Mesodermal cell (in vitro differentiated cells): Measurements from ENCODE around the gene HIVEP1.

ENCODE experiments used
- H3K27ac ChIP-seq: 2 replicates; pipeline ENCODE4 v1.7.0; 2013; ENCODE audit warnings: mild to moderate bottlenecking, low read depth, low read length, moderate library complexity; ENCODE audit not compliant: severe bottlenecking
- H3K36me3 ChIP-seq: 2 replicates; pipeline ENCODE4 v1.7.1; 2013; ENCODE audit warnings: mild to moderate bottlenecking, low read length, moderate library complexity; ENCODE audit not compliant: control insufficient read depth, insufficient read depth
- H3K4me1 ChIP-seq: one replicate; pipeline ENCODE4 v1.7.1; 2013; ENCODE audit warnings: mild to moderate bottlenecking, low read length; ENCODE audit not compliant: insufficient read depth, control insufficient read depth, poor library complexity, severe bottlenecking
- H3K4me3 ChIP-seq: 2 replicates; pipeline ENCODE4 v1.7.0; 2013; ENCODE audit warnings: low read length, control low read depth, mild to moderate bottlenecking; ENCODE audit not compliant: insufficient read depth, poor library complexity, severe bottlenecking; ENCODE audit errors: extremely low read depth
- H3K9me3 ChIP-seq: 2 replicates; pipeline ENCODE4 v1.7.1; 2013; ENCODE audit warnings: mild to moderate bottlenecking, low read length, moderate library complexity; ENCODE audit not compliant: control insufficient read depth
- WGBS, 2 experiments: methylation state at CpG; one replicate each; pipeline ENCODE4 v1.1.5; 2013; ENCODE audit warnings: missing lambda C conversion rate in 2 of 2; ENCODE audit not compliant: insufficient coverage in 2 of 2; 5-methylcytosine and 5-hydroxymethylcytosine counted together

Gene HIVEP1

DNA sequence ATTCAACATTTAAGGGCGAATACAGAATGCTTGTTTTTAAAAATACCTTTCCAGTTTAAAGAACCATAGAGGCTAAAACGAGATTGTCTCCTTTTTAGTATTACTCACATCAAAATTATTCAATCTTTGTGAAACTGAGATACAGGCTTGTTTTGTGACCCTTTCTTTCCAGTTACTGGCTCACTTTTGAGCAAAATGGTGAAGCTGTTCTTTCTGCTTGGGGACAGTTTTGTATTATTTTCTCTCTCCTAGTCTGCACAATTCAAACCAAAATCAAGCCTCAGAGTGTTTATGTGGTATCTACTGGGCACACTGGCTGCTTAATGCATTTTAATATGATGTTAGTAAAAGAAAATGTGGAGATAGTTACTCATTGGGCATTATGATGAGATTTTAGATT is 36.5 kb downstream of the HIVEP1 start:
- H3K9me3 ChIP-seq = no peaks in the 10 kb centered on the region
- no peak overlapping the region for H3K4me3 ChIP-seq
- H3K27ac ChIP-seq = no peak overlapping the region
- peaks cover 2% of the 10 kb centered on the region for H3K4me1 ChIP-seq
- 100% methylated on average over 1 of the region's 2 CpGs; no CpG with 5 or more reads in 1 of the 2 experiments for WGBS, 2 experiments
- peaks cover 5% of the 10 kb centered on the region for H3K36me3 ChIP-seq

DNA sequence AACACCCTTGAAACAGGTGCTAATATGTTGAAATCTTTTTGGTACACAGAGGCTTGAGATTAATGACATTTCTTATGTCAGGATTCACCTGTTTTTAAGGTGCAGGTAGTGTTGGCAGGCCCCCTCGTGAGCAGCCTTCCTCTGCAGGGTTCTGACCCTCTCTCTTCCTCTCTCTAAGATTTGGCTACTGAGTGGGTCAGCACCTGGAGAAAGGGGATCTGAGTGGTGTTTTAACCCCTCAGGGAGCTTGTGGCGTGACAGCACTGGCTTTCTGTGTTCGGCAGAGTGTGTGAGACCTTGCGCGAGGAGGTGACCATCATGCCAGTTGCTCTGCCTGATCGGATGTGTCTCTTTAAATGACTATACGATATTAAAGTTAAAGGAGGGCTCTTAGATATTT is 37.1 kb downstream of the HIVEP1 start:
- 90 to 95% methylated on average over 5 to 6 of the region's 7 CpGs for WGBS, 2 experiments
- H3K4me1 ChIP-seq = peaks cover 2% of the 10 kb centered on the region
- H3K27ac ChIP-seq = no peak overlapping the region
- H3K36me3 ChIP-seq = peaks cover 5% of the 10 kb centered on the region
- H3K4me3 ChIP-seq = no peak overlapping the region
- H3K9me3 ChIP-seq = no peaks in the 10 kb centered on the region

DNA sequence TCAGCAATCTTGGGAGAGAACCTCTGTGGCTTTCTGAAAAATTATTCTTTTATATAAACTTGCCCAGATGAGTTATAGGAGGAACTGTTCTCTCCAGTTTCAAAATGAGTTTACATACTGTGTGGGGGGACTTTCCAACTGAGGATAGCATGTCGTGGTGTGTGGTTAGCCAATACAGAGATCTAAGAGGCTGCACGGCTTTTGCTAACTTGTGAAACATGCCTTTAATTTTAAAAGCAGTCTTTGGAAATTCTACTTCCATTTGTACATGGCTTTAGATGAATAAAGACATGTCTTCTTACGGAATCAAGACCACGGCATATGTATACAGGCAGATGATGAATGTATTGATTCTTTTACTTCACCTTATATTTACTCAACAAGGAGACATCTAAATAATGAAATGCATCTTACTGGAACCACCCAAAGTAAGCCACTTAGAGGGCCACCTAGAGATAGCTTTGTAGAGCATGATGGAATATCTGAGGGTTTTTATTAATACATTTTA is 39.8 kb downstream of the HIVEP1 start:
- Histone ChIP-seq H3K4me3 (no peak overlapping the region), H3K4me1 (no peaks in the 10 kb centered on the region), H3K27ac (no peak overlapping the region), H3K36me3 (peaks cover 5% of the 10 kb centered on the region), H3K9me3 (no peaks in the 10 kb centered on the region)
- 100% methylated on average over 1 of the region's 4 CpGs; no CpG with 5 or more reads in 1 of the 2 experiments for WGBS, 2 experiments

DNA sequence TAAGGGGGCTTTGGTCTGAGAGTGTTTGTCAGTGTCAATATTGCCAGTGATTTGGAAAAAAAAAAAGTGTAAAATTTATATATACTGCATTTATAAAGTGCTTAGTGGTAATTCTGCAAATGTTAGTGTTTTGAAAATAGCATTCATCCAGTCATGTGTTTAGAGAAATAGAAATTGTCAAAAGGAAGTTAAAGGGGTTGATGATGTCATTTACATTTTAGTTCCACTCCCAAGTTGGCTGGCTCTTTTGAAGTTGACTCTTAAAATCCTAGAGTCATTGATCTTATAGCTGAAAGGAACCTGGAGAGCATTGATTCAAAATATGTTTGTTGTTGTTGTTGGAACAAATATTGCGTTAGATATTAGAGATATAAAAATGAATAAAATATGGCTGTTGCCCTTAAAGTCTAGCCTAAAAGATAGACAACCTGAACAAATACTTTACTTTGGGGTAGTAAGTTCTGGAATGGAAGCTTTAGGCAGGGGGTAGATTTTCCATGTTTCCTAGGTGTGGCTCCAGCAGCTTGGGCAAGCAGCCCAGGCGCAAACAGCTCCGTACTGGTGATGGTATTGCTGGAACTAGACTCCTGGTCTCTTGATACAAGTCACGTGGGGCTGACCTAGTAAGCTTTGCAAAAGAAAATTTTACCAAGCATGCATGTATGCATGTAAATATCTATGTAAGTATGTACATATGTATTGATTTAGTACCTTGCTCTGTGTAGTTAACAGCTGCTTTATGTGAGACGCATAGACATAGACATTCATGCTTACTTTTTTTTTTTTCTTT is 46.3 kb downstream of the HIVEP1 start:
- Histone ChIP-seq H3K36me3 (no peaks in the 10 kb centered on the region), H3K4me1 (peaks cover 3% of the 10 kb centered on the region), H3K9me3 (no peaks in the 10 kb centered on the region), H3K27ac (no peak overlapping the region), H3K4me3 (no peak overlapping the region)
- WGBS, 2 experiments = 96 to 100% methylated on average over 3 of the region's 5 CpGs

DNA sequence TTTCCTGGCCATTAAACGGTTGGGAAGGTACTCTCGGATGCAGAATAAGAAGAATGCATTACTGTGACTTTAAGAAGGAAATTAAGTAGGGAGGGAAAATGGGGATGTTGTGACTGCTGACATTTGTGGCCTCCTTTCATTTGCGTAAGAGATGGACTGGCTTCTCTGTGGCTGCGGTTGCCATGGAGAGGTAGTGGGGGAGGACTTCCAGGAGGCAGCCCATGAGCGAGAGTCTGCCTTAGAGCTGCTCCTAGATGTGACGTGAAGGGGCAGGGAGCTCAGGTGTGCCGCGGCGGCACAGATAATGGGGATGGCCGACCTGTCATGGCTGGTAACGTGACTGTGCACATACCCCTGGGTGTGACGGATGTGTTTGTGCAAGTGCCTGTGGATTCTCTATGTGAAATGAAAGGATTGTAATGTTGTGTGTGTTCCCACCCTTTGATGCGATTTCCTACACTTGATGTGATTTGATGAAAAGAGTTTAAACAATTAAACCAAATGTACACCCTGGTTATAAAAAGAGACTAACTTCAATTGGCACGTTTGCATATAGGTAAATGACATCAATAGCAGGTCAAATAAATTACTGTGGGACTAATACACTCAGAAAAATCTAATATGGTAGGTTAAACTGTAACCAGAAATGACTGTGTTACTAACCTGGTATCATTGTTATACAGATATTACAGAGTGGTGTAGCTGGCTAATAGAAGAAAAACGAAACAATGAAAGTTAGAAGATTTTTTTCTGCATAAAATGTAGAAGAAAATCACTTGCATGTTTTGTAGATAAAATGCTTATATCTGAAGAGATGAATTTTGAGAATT is 48.9 kb downstream of the HIVEP1 start:
- Histone ChIP-seq H3K27ac (no peak overlapping the region), H3K9me3 (no peaks in the 10 kb centered on the region), H3K4me3 (no peak overlapping the region), H3K4me1 (peaks cover 6% of the 10 kb centered on the region), H3K36me3 (peaks cover 3% of the 10 kb centered on the region)
- WGBS, 2 experiments = 42 to 45% methylated on average over 10 to 14 of the region's 15 CpGs

DNA sequence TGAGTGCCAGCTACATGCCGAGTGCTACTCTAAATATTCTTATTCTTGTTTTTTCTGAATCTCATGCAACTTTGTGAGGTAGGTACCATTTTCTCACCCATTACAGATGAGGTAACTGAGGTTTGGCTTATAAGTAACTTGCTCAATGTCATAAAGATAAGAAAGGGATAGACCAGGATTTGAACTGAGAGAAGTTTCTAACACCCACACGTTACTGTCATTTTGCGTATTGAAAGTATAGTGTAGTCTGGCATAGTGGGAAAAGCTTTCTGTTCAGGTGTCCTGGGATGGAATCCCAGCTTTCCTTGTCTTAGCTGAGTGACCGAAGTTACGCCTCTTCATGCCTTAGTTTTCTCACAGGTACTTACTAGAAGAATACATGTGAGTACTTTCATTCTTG is 50.5 kb downstream of the HIVEP1 start:
- 80 to 94% methylated on average over 1 to 2 of the region's 5 CpGs for WGBS, 2 experiments
- no peak overlapping the region for H3K27ac ChIP-seq
- peaks cover 6% of the 10 kb centered on the region for H3K4me1 ChIP-seq
- no peaks in the 10 kb centered on the region for H3K9me3 ChIP-seq
- H3K36me3 ChIP-seq = peaks cover 3% of the 10 kb centered on the region
- no peak overlapping the region for H3K4me3 ChIP-seq

DNA sequence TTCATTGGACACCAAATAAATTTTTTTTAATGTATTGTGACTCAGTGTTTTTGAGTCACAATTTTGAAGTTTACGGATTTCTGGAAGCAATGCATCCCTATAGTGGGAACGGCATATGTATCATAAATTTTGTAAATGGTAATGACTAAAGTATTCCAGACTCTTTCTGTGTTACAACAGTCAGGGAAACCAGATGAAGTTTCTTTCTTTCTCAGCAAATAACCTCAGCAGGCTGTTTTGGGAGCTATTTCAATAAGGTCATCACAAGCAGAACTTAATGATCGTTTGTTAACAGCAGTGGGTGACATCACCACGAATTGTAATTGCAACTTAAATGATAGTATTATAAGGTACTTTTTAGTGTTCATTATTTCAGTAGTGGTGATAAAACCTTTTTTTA is 52.0 kb downstream of the HIVEP1 start:
- Histone ChIP-seq H3K36me3 (peaks cover 3% of the 10 kb centered on the region), H3K9me3 (no peaks in the 10 kb centered on the region), H3K27ac (no peak overlapping the region), H3K4me3 (no peak overlapping the region), H3K4me1 (peaks cover 6% of the 10 kb centered on the region)
- 100% methylated on average over 3 of the region's 4 CpGs; no CpG with 5 or more reads in 1 of the 2 experiments for WGBS, 2 experiments

DNA sequence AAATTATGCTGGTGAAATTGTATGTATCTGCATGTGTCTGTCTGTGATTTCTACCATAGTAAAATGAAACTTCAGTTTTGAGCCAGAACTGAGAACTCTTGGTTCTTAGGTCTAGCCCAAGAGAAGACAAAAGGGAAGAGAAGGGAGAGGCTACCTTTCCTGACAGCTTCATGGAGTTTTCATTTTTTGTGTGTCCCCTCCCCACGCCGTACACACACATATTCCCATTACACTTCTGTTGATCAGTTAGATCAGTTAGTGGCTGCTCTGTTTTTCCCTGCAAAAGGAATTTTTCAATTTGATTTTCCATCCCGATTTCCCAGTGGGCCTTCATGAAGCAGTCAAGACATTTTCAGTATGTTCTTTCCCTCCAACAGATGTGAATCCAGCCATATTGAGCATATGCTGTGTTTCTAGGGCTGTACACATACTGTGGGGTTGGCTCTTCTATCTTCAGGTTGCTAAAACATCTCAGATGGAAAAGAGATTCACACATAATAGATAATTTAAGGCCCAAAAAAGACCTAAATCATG is 52.5 kb downstream of the HIVEP1 start:
- WGBS, 2 experiments = 80 to 100% methylated on average over 1 to 2 of the region's 3 CpGs
- Histone ChIP-seq H3K36me3 (peaks cover 3% of the 10 kb centered on the region), H3K4me3 (no peak overlapping the region), H3K27ac (no peak overlapping the region), H3K9me3 (no peaks in the 10 kb centered on the region), H3K4me1 (peaks cover 6% of the 10 kb centered on the region)

DNA sequence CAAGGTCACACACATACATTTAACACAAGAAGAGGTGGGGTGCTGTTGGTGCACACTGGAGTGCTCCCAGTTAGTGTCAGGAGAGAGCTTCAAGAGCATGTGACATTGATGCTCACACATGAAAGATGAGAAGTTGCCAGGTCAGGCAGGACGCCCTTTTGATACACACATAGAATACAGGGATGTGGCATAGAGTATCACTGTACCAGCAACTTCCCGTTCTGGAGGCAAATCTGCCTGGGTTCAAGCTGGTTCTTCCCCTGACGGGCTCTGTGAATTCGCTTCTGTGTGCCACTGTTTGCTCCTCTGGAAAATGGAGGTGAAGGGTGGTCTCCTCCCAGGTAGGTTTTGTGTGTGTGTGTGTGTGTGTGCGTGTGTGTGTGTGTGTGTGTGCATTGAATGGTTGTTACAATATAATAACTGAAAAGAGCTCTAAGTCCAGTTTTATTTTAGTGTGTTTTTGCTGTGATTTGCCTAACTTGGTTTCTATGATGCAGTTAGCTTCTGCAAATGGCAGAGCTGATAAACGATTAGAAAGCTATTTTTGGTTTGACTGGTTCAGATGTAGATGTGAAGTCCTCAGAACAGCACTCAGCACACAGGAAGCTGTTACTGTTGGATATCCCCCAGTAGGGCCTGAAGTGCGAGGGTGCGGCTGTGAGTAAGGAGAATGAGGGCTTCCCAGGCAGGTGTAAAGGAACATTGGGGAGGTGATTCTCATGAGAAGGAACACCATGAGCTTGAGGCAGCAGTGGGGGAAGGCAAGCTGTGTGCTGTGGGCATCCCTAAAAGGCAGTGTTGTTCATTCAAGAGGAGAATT is 53.4 kb downstream of the HIVEP1 start:
- 81 to 90% methylated on average over 6 to 7 of the region's 8 CpGs for WGBS, 2 experiments
- Histone ChIP-seq H3K4me1 (peaks cover 6% of the 10 kb centered on the region), H3K4me3 (no peak overlapping the region), H3K27ac (no peak overlapping the region), H3K36me3 (peaks cover 9% of the 10 kb centered on the region), H3K9me3 (no peaks in the 10 kb centered on the region)

DNA sequence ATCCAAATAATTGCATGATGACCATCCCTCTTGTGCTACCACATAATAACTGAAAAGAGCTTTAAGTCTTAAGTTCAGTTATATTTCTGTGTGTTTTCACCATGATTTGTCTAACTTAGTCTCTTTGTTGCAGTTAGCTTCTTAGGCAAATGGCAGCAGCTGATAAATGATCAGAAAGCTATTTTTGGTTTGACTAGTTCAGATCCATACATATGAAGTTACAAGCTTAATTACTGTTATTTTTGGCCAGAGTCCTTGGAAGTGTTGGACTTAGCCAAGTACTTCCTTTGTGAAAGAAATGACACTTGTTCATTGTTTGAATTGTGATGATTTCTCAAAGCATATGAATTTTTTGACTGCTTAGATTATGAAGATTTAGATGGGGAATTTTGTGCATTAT is 54.2 kb downstream of the HIVEP1 start:
- H3K4me3 ChIP-seq = no peak overlapping the region
- no peaks in the 10 kb centered on the region for H3K9me3 ChIP-seq
- no peak overlapping the region for H3K27ac ChIP-seq
- peaks cover 3% of the 10 kb centered on the region for H3K4me1 ChIP-seq
- peaks cover 9% of the 10 kb centered on the region for H3K36me3 ChIP-seq
